HG03342 (cell line): ENCODE results near the gene PKP4.

Source experiments
- ATAC-seq: cut with Tn5 transposase; IDR thresholded peaks from one replicate; pipeline ENCODE4 v1.9.1; 2021; ENCODE audit warnings: mild to moderate bottlenecking, moderate library complexity; ENCODE audit not compliant: unreplicated experiment

PKP4 gene

DNA sequence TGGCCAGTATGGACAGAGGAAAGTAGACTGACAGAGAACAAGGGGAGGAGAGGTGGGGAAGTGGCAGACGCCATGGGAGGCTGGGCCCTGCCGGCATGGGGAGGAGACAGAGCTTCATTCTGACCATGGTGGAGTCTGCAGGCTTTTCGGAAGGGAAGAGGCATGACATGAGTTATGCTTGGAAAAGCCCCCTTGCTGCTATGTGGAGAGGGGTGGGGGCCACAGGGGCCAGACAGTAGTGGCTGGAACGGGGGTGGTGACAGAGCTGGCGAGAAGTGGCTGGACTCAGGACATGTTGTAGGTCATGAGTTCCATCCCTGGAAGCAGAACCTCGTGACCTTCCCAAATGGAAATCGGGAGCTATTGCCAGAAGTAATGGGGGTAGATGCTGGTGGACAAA is 271.7 kb downstream of the PKP4 start:
- ATAC-seq: no peak

DNA sequence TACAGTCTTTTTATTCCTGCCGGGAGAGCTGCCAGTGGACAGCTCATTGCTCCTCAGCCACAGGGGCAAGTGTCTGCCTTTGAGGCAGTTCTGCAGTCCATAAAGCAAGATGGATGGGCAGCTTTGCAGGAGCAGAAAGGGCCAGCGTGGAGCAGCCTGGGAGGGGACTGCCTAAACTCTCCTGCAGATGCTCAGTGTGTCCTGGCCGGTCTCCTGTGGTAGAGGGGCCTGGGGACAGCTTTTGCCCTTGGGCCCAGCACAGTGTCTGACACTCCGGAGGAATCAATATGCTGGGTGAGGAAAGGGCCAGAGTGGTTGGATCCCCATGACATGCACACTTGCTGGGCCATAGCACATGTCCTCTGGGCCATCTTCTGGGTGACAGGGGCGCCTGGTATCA is 272.7 kb downstream of the PKP4 start:
- no peak for ATAC-seq

- no peak for ATAC-seq
These were observed 273.3 kb downstream of the PKP4 start for GRCh38 chr2:158729873-158730620.

DNA sequence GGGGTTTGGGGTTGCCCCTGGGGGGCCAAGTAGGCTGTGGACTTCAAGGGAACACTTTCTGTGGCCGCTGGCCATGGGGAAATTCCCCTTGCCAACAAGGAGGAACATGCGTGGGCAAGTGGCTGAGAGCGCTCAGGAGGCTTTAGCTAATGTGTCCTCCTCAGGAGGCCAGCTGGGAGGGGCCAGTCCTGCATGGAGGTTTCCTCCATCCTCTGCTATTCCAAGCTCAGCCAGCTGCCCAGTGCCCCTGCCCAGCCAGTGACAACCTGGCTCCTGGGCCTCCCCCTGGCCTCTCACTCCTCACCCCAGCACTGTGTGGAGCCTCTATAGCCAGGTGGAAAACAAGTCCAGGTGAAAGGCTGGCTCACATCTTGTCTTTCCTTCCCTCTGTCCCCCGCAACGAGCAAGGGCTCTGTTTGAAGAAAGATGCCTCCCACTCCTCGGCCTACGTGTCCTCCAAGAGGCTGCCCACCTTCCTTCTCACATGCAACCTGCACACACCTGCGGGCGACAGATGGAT is 273.9 kb downstream of the PKP4 start:
- ATAC-seq: no peak

GRCh38 chr2:158731386-158731785 is 274.6 kb downstream of the PKP4 start:
- no peak for ATAC-seq
